ENCODE measurements around the gene PKD2L1.

GRCh38 chr10:100359529-100360150 lies 29.6 kb upstream of the PKD2L1 start:
- no peak for TF ChIP-seq POLR2A (IDR thresholded peaks at IDR 0.05; ENCODE audit: low read length)
- no peak for TF ChIP-seq GATA1 (IDR thresholded peaks at IDR 0.05; ENCODE audit: low read depth, low read length)
